Stimulated activated CD4-positive, alpha-beta T cell treated with anti-CD3 and anti-CD28 coated beads, Interleukin-4, amount 100 ng/mL, for 1 hour (primary cell): ENCODE data around the gene HOXB8.

ENCODE experiments used
- DNase-seq: peaks from one replicate; pipeline ENCODE4 v3.0.0-alpha.2; 2020

HOXB8 gene

GRCh38 chr17:48624544-48625494, 9.7 kb upstream of the HOXB8 start:
- peak; percentile 33 for DNase-seq

DNA sequence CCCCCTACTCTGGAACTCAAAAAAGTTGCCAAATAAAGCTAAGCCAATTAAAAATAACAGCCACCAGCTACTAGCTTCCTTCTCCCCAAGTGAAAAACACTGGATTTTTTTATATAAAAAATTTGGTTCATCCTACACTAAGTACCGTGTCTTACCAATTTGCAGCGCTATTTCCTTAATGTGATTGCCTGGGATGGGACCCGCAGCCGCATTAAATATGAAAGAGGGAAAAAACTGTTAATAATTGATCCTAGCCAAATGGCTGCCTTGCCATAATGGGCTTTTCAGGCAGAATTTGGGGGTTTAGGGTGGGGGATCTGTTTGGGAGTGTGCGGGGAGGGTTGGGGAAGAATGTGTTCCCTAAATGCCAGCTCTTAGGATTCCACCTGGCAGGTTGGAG, 9.0 kb upstream of the HOXB8 start:
- DNase-seq = no peak

DNA sequence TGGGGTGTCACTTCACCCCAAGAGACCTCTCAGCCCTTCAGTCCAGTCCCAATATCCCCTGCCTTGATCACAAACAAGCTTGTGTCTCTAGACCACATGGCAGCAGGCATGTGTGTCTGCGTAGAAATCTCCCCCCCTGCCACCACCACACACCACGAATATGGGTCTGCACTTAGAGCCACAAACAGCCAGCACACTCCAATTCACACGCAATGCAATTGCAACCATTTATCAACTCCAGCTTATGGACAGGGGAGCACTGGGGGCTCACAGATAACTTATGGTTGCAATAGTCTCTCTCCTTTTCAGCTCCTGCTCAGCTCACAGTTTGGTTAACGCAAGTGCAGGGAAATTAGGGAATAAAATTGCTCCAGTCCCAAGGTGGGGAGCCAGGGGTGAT, 8.5 kb upstream of the HOXB8 start:
- DNase-seq = no peak

GRCh38 chr17:48622857-48623256, 7.8 kb upstream of the HOXB8 start:
- DNase-seq = no peak

DNA sequence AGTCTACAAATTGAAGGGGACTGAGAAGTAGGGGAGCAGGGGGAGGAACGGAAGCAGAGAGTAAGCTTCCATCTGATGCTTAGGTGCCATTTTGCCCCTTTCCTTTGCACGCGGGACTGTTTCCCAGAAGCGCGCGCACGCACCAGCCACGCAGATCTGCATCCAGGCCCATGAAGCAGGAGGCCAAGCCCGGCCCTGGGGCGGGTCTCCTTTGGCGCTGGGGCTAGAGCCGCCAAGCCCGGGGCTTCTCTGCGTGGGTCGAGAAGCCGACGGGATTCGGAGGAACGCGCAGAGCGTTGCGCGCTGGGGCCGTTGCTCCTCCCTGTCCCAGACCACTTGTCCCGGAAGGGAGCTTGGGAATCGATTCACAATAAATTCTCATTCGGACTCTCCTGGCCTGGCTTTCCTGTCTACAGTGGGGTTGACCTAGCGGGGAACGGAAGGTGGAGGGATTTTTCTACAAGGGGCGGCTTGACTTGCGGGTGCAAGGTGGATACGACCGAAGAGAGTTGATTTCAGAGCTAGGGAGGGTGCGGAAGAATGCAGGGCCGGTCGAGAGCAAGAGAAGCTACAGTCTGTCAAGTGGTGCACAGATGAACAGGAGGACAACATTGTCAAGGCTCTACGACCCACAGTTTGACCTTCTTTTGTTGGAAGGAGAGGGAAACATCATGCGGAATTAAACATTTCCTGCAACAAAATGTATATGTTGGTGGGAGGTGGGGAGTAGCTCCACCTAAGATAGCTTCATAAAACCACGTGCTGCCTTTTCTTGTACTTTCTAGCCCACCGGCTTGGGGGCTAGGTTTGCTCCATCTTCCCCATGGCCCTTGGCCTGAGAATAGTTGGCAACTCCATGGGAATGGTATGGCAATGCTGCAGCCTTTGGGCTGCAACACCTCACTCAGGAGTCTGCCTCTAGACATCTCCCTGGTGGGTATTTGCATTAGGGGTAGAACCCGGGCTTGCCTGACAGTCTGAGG, 6.6 kb upstream of the HOXB8 start:
- no peak for DNase-seq

DNA sequence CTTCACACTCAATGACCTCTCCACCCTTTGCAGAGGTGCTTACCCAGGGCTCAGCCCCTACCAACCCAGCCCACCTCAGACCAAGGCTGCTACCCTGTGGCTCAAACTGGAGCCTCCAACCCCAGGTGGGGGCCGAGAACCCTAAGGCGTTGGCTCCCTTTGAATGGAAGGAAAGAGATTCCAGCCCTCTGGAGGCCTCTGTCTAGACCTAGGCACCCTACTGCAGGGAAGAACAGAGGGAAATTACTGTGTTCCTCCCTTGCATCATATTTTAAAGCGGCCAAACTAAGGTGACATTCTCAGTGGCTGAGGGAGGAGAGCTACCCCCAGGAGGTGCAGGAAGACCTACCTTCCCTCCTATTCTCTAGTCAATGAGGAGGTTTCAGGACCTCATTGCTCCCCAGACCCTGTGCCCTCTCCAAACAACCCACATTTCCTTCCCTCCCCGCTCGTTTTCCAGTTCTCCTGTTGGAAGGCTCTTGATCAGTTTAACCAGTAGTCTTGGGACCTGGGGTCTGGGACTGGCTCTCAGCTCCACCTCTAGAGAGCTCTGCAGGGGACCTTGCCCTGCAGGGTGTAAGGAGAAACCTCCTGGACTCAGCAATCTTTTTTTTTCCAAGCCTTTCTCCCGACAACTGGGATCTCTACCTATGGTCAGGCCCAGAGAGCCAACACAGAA, 5.5 kb upstream of the HOXB8 start:
- no peak for DNase-seq

DNA sequence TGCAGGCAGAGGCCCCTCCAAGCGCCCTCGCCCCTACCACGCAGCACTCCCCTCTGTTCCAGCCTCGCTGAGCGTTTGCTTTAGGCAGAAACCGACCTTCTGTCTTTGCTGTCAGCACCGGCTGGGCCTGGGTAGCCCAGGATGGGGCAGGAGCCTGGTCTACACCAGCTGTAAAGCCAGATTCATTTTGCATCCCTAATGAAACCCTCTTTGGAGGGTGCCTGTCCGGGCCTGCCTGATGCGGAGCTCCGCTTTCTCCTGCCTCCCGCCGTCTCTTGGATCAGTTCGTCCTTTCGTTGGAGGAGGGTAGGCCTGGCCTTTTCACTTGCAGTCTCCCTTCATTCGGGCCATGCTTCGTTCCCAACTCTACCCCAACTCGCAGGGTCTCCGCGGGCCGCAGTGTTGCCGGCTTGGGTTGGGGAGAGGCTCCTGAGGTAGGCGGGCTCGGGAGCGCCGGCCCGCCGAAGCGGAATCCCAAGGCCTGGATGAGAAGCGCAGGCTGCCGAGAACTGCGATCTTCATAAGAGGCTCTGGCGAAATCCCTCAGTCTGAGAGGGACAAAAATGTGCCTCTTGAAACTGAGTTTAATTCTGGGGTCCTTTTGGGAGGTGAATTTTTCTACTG, 4.8 kb upstream of the HOXB8 start:
- DNase-seq = no peak

GRCh38 chr17:48618256-48618896, 3.3 kb upstream of the HOXB8 start:
- peak; percentile 84 for DNase-seq

GRCh38 chr17:48617471-48618255, 2.6 kb upstream of the HOXB8 start:
- no peak for DNase-seq

DNA sequence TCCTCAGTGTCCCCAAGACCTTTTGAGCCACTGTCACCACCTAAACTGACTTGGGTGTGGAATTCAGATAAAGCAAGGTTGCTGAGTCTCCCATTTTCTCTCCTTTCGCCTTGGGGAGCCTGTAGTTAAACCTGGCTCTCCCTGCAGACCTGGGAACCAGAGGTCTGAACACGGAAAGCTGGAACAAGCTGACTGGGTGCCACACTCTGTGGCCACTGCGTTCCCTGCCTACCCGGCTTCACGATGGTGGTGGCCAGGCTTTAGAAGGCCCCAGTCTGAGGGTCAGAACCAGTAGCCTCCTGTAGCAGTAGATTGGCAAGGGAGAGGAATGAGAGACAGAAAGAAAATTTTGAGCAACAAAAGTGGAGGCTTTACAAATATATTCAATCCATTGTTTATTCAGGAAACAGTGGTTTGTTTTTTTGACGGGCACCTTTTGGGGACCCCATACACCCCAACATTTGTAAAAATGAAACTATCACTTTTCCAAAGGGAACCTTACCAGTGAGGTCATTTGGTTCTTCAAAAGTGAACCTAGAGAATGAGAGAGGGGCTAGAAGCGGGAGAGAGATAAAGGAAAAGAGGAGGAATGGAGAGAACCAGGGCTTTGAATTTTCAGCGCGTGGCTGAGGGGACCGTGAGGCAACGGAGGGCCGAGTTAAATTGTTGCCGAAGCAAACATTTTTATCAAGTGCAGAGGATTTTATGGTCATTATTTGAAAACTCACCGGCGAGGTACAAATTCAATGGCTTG, 1.8 kb upstream of the HOXB8 start:
- no peak for DNase-seq

DNA sequence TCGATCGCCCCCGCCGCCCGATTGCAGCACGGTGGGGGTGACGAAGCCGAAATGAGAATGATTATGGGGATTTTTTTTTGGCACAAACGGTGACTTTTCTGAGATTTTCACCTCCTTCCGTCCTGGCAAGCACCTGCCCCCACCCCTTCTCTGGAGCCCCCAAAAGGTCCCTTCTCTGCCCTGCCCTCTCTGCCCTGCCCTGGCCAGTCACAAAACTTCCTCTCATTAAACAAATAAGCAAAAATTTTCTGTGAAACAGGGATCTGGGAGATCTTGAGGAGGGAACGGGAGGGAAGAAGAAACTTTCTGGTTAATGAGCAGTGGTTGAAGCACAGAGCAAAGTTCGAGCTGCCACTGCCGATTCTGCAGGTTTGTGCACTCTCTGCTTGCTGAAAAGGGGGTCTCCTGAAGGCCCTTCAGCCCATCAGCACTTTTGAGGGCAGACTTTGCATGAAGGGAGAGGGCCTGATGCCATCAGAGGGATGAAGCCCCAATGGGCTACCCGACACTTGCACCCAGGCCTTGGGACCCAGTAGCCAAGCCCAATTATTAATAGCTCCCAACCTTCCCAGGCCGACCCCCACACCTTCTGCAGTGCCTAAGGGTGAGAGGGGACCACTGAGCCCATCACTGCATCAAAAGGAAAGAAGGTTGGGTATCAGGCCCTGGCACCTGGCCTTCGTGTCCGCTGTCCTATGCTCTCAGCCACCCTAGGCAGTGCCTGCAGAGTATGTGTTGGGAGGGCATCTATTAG, 1.0 kb upstream of the HOXB8 start:
- no peak for DNase-seq

GRCh38 chr17:48613862-48614694, 1.0 kb downstream of the HOXB8 start:
- DNase-seq = no peak

GRCh38 chr17:48612854-48613691, 2.0 kb downstream of the HOXB8 start:
- DNase-seq = peak; percentile 54

- no peak for DNase-seq
These were observed 2.6 kb downstream of the HOXB8 start for GRCh38 chr17:48612456-48612853.

- DNase-seq = no peak
These were observed 3.2 kb downstream of the HOXB8 start for GRCh38 chr17:48611681-48612455.

GRCh38 chr17:48611213-48611612, 3.9 kb downstream of the HOXB8 start:
- no peak for DNase-seq
